ENCODE measurements around the gene PIK3R2. TPM values are rescaled to one million over a fixed set of nuclear protein-coding genes. Genes with fewer than 3 reads are reported as not detected.

The PIK3R2 gene
- total RNA-seq, 2 donors from 2014 or later, result 18.9 to 21.8 TPM

- Histone ChIP-seq H3K27me3 (no peaks in the 10 kb centered on the region), H3K36me3 (replicated peaks in 1 of 2; ENCODE audit: insufficient read depth in 1 of 2, low read depth in 2 of 2) (no peaks in the 10 kb centered on the region), H3K9me3 (no peaks in the 10 kb centered on the region), H3K4me1 (peaks cover 61% of the 10 kb centered on the region), H3K27ac (no peak overlapping the region), H3K4me3 (no peak overlapping the region)
- DNase-seq, result no peak
- no peak for ATAC-seq
- WGBS, 2 donors, result 56 to 63% methylated on average over 5 of the region's 5 CpGs
- TF ChIP-seq POLR2A (IDR thresholded peaks at IDR 0.05) (no peak), CTCF (IDR thresholded peaks at IDR 0.05) (no peak)
- intact Hi-C loops (cut with DNase I), result no loop called here
These were observed 39.1 kb upstream of the PIK3R2 start for GRCh38 chr19:18113827-18114226.

GRCh38 chr19:18114483-18114882 is 38.5 kb upstream of the PIK3R2 start:
- Histone ChIP-seq H3K27me3 (no peaks in the 10 kb centered on the region), H3K36me3 (replicated peaks in 1 of 2; ENCODE audit: insufficient read depth in 1 of 2, low read depth in 2 of 2) (no peaks in the 10 kb centered on the region), H3K27ac (no peak overlapping the region), H3K4me3 (no peak overlapping the region), H3K9me3 (no peaks in the 10 kb centered on the region), H3K4me1 (peaks cover 60% of the 10 kb centered on the region)
- intact Hi-C loops (cut with DNase I), result no loop called here
- DNase-seq, result no peak
- TF ChIP-seq CTCF (IDR thresholded peaks at IDR 0.05), result no peak
- no peak for TF ChIP-seq POLR2A (IDR thresholded peaks at IDR 0.05)
- ATAC-seq, result no peak
- WGBS, 2 donors, result 81 to 84% methylated on average over 4 of the region's 4 CpGs

GRCh38 chr19:18117364-18117691 is 35.6 kb upstream of the PIK3R2 start:
- no peak for TF ChIP-seq CTCF (IDR thresholded peaks at IDR 0.05)
- TF ChIP-seq POLR2A (IDR thresholded peaks at IDR 0.05), result no peak
- Histone ChIP-seq H3K9me3 (no peaks in the 10 kb centered on the region), H3K36me3 (replicated peaks in 1 of 2; ENCODE audit: insufficient read depth in 1 of 2, low read depth in 2 of 2) (no peaks in the 10 kb centered on the region), H3K27me3 (no peaks in the 10 kb centered on the region), H3K27ac (peak overlapping the region in 2 of 4 donors; percentile 47 to 71), H3K4me3 (no peak overlapping the region), H3K4me1 (peaks cover 39% of the 10 kb centered on the region)
- intact Hi-C loops (cut with DNase I), result no loop called here
- ATAC-seq (no peak), DNase-seq (no peak)
- WGBS, 2 donors, result 22 to 29% methylated on average over 11 of the region's 11 CpGs

GRCh38 chr19:18117692-18118378 is 35.1 kb upstream of the PIK3R2 start:
- Histone ChIP-seq H3K36me3 (replicated peaks in 1 of 2; ENCODE audit: insufficient read depth in 1 of 2, low read depth in 2 of 2) (peaks cover 0 to 3% of the 10 kb centered on the region in 2 donors), H3K4me1 (peaks cover 34% of the 10 kb centered on the region), H3K9me3 (no peaks in the 10 kb centered on the region), H3K4me3 (peak overlapping the region in 1 of 2 donors; percentile 23), H3K27me3 (no peaks in the 10 kb centered on the region), H3K27ac (peak overlapping the region; percentile 22 to 79 (median 65))
- TF ChIP-seq CTCF (IDR thresholded peaks at IDR 0.05) (no peak), POLR2A (IDR thresholded peaks at IDR 0.05) (no peak)
- ATAC-seq (peak; percentile 90), DNase-seq (peak; percentile 92 to 95 (median 93))
- 2 to 5% methylated on average over 4 to 55 of the region's 86 CpGs for WGBS, 2 donors
- intact Hi-C loops (cut with DNase I), result no loop called here

- H3K4me1 ChIP-seq, result peaks cover 33% of the 10 kb centered on the region
- no peaks in the 10 kb centered on the region for H3K9me3 ChIP-seq
- intact Hi-C loops (cut with DNase I), result no loop called here
- H3K27ac ChIP-seq, result peak overlapping the region; percentile 55 to 79 (median 65)
- 37 to 40% methylated on average over 8 to 14 of the region's 14 CpGs for WGBS, 2 donors
- H3K27me3 ChIP-seq, result no peaks in the 10 kb centered on the region
- DNase-seq (no peak), ATAC-seq (no peak)
- peaks cover 0 to 5% of the 10 kb centered on the region in 2 donors for H3K36me3 ChIP-seq (replicated peaks in 1 of 2; ENCODE audit: insufficient read depth in 1 of 2, low read depth in 2 of 2)
- no peak for TF ChIP-seq POLR2A (IDR thresholded peaks at IDR 0.05)
- TF ChIP-seq CTCF (IDR thresholded peaks at IDR 0.05), result no peak
- peak overlapping the region in 1 of 2 donors; percentile 23 for H3K4me3 ChIP-seq
These were observed 34.4 kb upstream of the PIK3R2 start for GRCh38 chr19:18118420-18119012.

All from body of pancreas (tissue), 4 donors.